H1 (cell line): ENCODE measurements around the gene MALT1. TPM values are rescaled to one million over a fixed set of nuclear protein-coding genes. Genes with fewer than 3 reads are reported as not detected.

Experiments
- polyA plus RNA-seq, 7 experiments: library from polyadenylated mRNA; depleted of rRNA in 3 of 7; stranded (reverse) in 5 of 7; unstranded in 2 of 7; fragments of >200 nt in 5 of 7; fragments of 200-250 nt in 2 of 7; gene quantifications; 1 replicate in 5 of 7; 2 replicates in 1 of 7; 4 replicates in 1 of 7; pipeline versions ENCODE4 v1.2.1 to v1.2.3, GENCODE V29; 2011 to 2013; ENCODE audit warnings: missing spikeins in 2 of 7, mixed read lengths in 2 of 7
- total RNA-seq: library from RNA; stranded (reverse); fragmentation: NEBNext Ultra II Directional; extraction: Animal tissue kit (Norgen Biotek cat#: 25700); gene quantifications from 2 replicates; pipeline ENCODE4 v1.2.1, GENCODE V29; 2021
- TF ChIP-seq, protein P1 (sequence below): fragments of 300-600 bp; sonication (generic); IDR thresholded peaks from 2 replicates; pipeline ENCODE4 v1.7.1; 2012; ENCODE audit warnings: low read length, moderate library complexity, mild to moderate bottlenecking, inconsistent platforms; ENCODE audit not compliant: insufficient replicate concordance

Gene MALT1
- total and polyA plus RNA-seq, 2 of the 8 experiments (the other 6 are each of a cell fraction or from before 2014, with no cell fraction given): 10.7 to 25.9 TPM

DNA sequence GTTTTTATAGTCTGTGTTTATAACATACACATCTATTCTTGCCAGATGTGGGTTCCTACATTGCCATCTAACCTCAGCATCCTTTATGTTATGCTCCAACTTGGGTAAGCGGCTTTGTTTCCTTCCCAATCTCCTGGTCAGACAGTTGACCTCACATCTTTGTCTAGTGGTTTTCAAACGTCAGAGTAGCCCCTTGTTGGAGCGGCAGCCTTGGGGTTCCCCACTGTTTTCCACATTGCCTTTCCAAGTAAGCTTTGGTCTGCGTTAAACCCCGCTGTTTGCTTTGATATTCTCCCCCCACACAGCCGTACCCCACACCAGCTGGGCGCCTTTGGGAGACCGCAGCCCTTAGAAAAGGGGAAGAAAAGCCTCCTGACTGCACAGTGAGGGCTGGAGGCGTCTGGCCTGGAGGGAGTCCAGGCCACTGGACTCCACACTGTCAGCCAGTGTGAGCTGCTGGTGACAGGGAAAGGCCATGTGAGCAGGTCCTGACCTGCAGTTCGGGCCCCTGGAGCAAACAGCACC is 83.3 kb downstream of the MALT1 start (continued):
- TF ChIP-seq, protein P1, sequence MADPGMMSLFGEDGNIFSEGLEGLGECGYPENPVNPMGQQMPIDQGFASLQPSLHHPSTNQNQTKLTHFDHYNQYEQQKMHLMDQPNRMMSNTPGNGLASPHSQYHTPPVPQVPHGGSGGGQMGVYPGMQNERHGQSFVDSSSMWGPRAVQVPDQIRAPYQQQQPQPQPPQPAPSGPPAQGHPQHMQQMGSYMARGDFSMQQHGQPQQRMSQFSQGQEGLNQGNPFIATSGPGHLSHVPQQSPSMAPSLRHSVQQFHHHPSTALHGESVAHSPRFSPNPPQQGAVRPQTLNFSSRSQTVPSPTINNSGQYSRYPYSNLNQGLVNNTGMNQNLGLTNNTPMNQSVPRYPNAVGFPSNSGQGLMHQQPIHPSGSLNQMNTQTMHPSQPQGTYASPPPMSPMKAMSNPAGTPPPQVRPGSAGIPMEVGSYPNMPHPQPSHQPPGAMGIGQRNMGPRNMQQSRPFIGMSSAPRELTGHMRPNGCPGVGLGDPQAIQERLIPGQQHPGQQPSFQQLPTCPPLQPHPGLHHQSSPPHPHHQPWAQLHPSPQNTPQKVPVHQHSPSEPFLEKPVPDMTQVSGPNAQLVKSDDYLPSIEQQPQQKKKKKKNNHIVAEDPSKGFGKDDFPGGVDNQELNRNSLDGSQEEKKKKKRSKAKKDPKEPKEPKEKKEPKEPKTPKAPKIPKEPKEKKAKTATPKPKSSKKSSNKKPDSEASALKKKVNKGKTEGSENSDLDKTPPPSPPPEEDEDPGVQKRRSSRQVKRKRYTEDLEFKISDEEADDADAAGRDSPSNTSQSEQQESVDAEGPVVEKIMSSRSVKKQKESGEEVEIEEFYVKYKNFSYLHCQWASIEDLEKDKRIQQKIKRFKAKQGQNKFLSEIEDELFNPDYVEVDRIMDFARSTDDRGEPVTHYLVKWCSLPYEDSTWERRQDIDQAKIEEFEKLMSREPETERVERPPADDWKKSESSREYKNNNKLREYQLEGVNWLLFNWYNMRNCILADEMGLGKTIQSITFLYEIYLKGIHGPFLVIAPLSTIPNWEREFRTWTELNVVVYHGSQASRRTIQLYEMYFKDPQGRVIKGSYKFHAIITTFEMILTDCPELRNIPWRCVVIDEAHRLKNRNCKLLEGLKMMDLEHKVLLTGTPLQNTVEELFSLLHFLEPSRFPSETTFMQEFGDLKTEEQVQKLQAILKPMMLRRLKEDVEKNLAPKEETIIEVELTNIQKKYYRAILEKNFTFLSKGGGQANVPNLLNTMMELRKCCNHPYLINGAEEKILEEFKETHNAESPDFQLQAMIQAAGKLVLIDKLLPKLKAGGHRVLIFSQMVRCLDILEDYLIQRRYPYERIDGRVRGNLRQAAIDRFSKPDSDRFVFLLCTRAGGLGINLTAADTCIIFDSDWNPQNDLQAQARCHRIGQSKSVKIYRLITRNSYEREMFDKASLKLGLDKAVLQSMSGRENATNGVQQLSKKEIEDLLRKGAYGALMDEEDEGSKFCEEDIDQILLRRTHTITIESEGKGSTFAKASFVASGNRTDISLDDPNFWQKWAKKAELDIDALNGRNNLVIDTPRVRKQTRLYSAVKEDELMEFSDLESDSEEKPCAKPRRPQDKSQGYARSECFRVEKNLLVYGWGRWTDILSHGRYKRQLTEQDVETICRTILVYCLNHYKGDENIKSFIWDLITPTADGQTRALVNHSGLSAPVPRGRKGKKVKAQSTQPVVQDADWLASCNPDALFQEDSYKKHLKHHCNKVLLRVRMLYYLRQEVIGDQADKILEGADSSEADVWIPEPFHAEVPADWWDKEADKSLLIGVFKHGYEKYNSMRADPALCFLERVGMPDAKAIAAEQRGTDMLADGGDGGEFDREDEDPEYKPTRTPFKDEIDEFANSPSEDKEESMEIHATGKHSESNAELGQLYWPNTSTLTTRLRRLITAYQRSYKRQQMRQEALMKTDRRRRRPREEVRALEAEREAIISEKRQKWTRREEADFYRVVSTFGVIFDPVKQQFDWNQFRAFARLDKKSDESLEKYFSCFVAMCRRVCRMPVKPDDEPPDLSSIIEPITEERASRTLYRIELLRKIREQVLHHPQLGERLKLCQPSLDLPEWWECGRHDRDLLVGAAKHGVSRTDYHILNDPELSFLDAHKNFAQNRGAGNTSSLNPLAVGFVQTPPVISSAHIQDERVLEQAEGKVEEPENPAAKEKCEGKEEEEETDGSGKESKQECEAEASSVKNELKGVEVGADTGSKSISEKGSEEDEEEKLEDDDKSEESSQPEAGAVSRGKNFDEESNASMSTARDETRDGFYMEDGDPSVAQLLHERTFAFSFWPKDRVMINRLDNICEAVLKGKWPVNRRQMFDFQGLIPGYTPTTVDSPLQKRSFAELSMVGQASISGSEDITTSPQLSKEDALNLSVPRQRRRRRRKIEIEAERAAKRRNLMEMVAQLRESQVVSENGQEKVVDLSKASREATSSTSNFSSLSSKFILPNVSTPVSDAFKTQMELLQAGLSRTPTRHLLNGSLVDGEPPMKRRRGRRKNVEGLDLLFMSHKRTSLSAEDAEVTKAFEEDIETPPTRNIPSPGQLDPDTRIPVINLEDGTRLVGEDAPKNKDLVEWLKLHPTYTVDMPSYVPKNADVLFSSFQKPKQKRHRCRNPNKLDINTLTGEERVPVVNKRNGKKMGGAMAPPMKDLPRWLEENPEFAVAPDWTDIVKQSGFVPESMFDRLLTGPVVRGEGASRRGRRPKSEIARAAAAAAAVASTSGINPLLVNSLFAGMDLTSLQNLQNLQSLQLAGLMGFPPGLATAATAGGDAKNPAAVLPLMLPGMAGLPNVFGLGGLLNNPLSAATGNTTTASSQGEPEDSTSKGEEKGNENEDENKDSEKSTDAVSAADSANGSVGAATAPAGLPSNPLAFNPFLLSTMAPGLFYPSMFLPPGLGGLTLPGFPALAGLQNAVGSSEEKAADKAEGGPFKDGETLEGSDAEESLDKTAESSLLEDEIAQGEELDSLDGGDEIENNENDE: no peak
- TF ChIP-seq, all 59 proteins: peak for 0
